ENCODE measurements around the gene NR3C1.
"Not testable (repeated sequence)": the region's sequence is repeated elsewhere in the genome, so short reads cannot be mapped to it uniquely, and the experiment has no call there.

Gene NR3C1

GRCh38 chr5:143328589-143329220 is 74.8 kb downstream of the NR3C1 start:
- DNase-seq, result no peak

GRCh38 chr5:143325086-143325485 is 78.4 kb downstream of the NR3C1 start:
- not testable (repeated sequence) for DNase-seq

GRCh38 chr5:143322931-143323630 is 80.4 kb downstream of the NR3C1 start:
- not testable (repeated sequence) for DNase-seq

GRCh38 chr5:143322176-143322575 is 81.3 kb downstream of the NR3C1 start:
- DNase-seq, result no peak

GRCh38 chr5:143319437-143320227 is 83.9 kb downstream of the NR3C1 start:
- no peak for DNase-seq

GRCh38 chr5:143318833-143319232 is 84.7 kb downstream of the NR3C1 start:
- DNase-seq, result no peak

GRCh38 chr5:143318270-143318669 is 85.2 kb downstream of the NR3C1 start:
- no peak for DNase-seq

GRCh38 chr5:143316844-143317631 is 86.4 kb downstream of the NR3C1 start:
- no peak for DNase-seq

GRCh38 chr5:143316337-143316736 is 87.1 kb downstream of the NR3C1 start:
- no peak for DNase-seq

GRCh38 chr5:143315929-143316328 is 87.6 kb downstream of the NR3C1 start:
- no peak for DNase-seq

- DNase-seq, result no peak
Observed at GRCh38 chr5:143315214-143315613, 88.3 kb downstream of the NR3C1 start.

- no peak for DNase-seq
Observed at GRCh38 chr5:143314659-143315058, 88.8 kb downstream of the NR3C1 start.

GRCh38 chr5:143314099-143314498 is 89.4 kb downstream of the NR3C1 start:
- no peak for DNase-seq

GRCh38 chr5:143313298-143313852 is 90.1 kb downstream of the NR3C1 start:
- no peak for DNase-seq

GRCh38 chr5:143312822-143313221 is 90.7 kb downstream of the NR3C1 start:
- no peak for DNase-seq

GRCh38 chr5:143311955-143312354 is 91.5 kb downstream of the NR3C1 start:
- no peak for DNase-seq

GRCh38 chr5:143311428-143311827 is 92.1 kb downstream of the NR3C1 start:
- DNase-seq, result no peak

GRCh38 chr5:143309661-143310431 is 93.6 kb downstream of the NR3C1 start:
- no peak for DNase-seq

- no peak for DNase-seq
Observed at GRCh38 chr5:143308731-143309130, 94.8 kb downstream of the NR3C1 start.

- no peak for DNase-seq
Observed at GRCh38 chr5:143306040-143306439, 97.4 kb downstream of the NR3C1 start.

GRCh38 chr5:143304836-143305475 is 98.5 kb downstream of the NR3C1 start:
- DNase-seq, result no peak

All from activated CD4-positive, alpha-beta T cell treated with anti-CD3 and anti-CD28 coated beads for 48 hours (primary cell).